Hematopoietic multipotent progenitor cell treated with erythropoietin and hydrocortisone succinate and interleukin-3 and kit ligand, for 8 days (in vitro differentiated cells): ENCODE results near the gene PLOD2.

Experiments used
- DNase-seq: peaks from one replicate; pipeline ENCODE4 v3.0.0-alpha.2; 2015

Gene PLOD2

DNA sequence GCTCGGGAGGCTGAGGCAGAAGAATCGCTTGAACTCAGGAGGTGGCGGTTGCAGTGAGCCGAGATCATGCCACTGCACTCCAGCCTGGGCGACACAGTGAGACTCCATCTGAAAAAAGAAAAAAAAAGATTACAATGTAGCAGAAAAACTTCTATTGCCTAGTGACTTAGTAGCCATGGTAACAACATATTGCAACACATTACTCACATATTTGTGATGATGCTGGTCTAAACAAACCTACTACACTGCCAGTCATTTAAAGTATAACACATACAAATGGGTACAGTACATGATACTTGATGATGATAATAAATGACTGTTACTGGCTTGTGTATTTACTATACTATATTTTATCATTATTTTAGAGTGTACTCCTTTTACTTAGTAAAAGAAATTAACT, 125.6 kb downstream of the PLOD2 start:
- no peak for DNase-seq

- no peak for DNase-seq
Observed at GRCh38 chr3:146033950-146034349, 127.0 kb downstream of the PLOD2 start.

DNA sequence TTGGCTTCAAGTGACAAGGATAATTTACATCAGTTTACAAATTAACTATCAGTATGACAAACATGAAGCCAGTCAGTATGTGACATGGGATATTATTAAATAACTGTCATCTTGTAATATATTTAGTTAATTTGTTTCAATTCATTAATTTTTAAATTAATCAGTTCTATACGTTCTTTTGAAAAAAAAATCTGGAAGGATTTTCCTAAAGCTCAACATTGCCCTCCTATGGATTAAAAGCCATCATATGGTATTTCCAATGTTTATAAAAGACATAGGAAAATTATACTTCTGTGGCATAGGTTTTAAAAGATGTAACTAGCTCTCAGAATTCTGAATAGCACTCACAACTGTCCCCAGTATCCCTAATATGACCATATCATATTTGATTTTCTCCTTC, 134.4 kb downstream of the PLOD2 start:
- DNase-seq, result no peak

GRCh38 chr3:146024260-146024659, 136.7 kb downstream of the PLOD2 start:
- DNase-seq, result no peak

GRCh38 chr3:146020969-146021368, 140.0 kb downstream of the PLOD2 start:
- no peak for DNase-seq

DNA sequence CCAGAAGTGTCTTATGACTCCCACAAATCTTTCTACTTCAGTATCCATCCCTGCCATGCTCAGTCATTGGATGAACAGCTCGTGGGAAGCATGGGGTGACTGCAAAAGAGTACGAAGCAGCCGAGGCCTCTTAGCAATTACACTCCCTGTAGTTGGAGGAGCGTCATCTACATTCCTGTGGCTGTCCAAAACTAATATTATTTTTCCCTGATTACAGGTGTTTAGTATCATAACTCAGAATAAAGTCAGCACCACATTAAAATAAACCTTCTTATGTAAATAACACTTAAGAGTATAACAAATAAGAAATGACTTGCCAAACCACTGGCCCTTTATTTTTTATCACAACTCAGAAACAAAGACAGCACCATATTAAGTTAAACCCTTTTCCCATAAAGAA, 141.5 kb downstream of the PLOD2 start:
- DNase-seq, result no peak
